HCT116 (cell line): Measurements from ENCODE around the gene GPR155. TPM values are rescaled to one million over a fixed set of nuclear protein-coding genes. Genes with fewer than 3 reads are reported as not detected.

ENCODE experiments used
- ATAC-seq: fragments of 200-7000 bp; cut with Tn5 transposase; 2 replicates; pipeline ENCODE4 v1.9.1; 2020; ENCODE audit warnings: mild to moderate bottlenecking, moderate library complexity
- BruUV-seq: library from RNA; stranded (reverse); fragments of 400-500 nt; replicated peaks from 2 replicates; lab custom pipeline; 2021; lab: Mats Ljungman, UMichigan
- CTCF ChIA-PET: fragments of 300-600 bp; sonication (Branson Sonifier 250); formaldehyde crosslinking; loops from one replicate; lab custom pipeline; 2021; ENCODE audit warnings: antibody characterized with exemption; lab: Charles Lee
- POLR2A ChIA-PET: fragments of 300-600, 350-600 bp; sonication (Branson Sonifier 250); formaldehyde crosslinking; loops from one replicate; lab custom pipeline; 2021; ENCODE audit warnings: antibody characterized with exemption; lab: Charles Lee
- RAD21 ChIA-PET, 2 experiments: fragments of 300-600 bp; sonication (Branson Sonifier 250); formaldehyde crosslinking; loops; one replicate each; lab custom pipeline; 2023; ENCODE audit warnings: low total read pairs in 2 of 2; ENCODE audit not compliant: uncharacterized antibody in 2 of 2, unreplicated experiment in 2 of 2, low non-redundant PET in 1 of 2; lab: Charles Lee
- DNase-seq: peaks from one replicate; pipeline ENCODE4 v3.0.0-alpha.2; 2010; ENCODE audit warnings: low read depth, low spot score
- H2AFZ ChIP-seq: fragments of 200-600 bp; shearing (Covaris generic), sonication (generic); 2 replicates; pipeline ENCODE4 v1.6.1; 2017; ENCODE audit warnings: low read depth, mixed run types, mixed read lengths, antibody characterized with exemption, low read length; ENCODE audit not compliant: poor library complexity, severe bottlenecking
- H3K27ac ChIP-seq: 2 replicates; pipeline ENCODE4 v1.5.1; 2012; ENCODE audit warnings: low read depth, low read length
- H3K27me3 ChIP-seq: fragments of 200-600 bp; sonication (generic); 2 replicates; pipeline ENCODE4 v1.6.1; 2016; ENCODE audit warnings: mixed run types, low read length, mixed read lengths; ENCODE audit not compliant: insufficient read depth
- H3K36me3 ChIP-seq, 2 experiments: fragments of 200-500 bp in 1 of 2; fragments of 200-600 bp in 1 of 2; sonication (Bioruptor generic) in 1 of 2; sonication (generic) in 1 of 2; 2 replicates each; pipeline versions ENCODE4 v1.5.1 to v1.6.1; 2014 to 2016; ENCODE audit warnings: low read length in 2 of 2, inconsistent platforms in 1 of 2, mixed read lengths in 1 of 2, mixed run types in 1 of 2; ENCODE audit not compliant: insufficient read depth in 2 of 2, control insufficient read depth in 1 of 2
- H3K4me1 ChIP-seq, 2 experiments: fragments of 200-600 bp in 1 of 2; sonication (generic) in 1 of 2; 2 replicates each; pipeline versions ENCODE4 v1.5.1 to v1.6.1; 2012 to 2017; ENCODE audit warnings: low read length in 2 of 2, inconsistent platforms in 1 of 2, mild to moderate bottlenecking in 1 of 2, mixed read lengths in 1 of 2, mixed run types in 1 of 2, moderate library complexity in 1 of 2; ENCODE audit not compliant: insufficient read depth in 2 of 2, control insufficient read depth in 1 of 2
- H3K4me2 ChIP-seq: fragments of 200-600 bp; sonication (generic); 2 replicates; pipeline ENCODE4 v1.6.1; 2017; ENCODE audit warnings: mixed run types, low read length, mixed read lengths
- H3K4me3 ChIP-seq, 2 experiments: fragments of 200-600 bp in 1 of 2; sonication (generic) in 1 of 2; replicated peaks in 1 of 2; 2 replicates each; pipeline ENCODE4 v1.5.1; 2011 to 2016; ENCODE audit warnings: low read length in 2 of 2, control low read depth in 1 of 2, low read depth in 1 of 2, mild to moderate bottlenecking in 1 of 2, mixed read lengths in 1 of 2, mixed run types in 1 of 2
- H3K79me2 ChIP-seq: fragments of 200-600 bp; sonication (generic); 2 replicates; pipeline ENCODE4 v1.6.1; 2017; ENCODE audit warnings: mild to moderate bottlenecking, mixed run types, low read length, moderate library complexity, mixed read lengths; ENCODE audit not compliant: insufficient read depth
- H3K9ac ChIP-seq: fragments of 200-600 bp; sonication (generic); 2 replicates; pipeline ENCODE4 v1.6.1; 2016; ENCODE audit warnings: low read length, mixed read lengths
- H3K9me2 ChIP-seq: fragments of 200-600 bp; sonication (generic), shearing (Covaris generic); 2 replicates; pipeline ENCODE4 v1.6.1; 2017; ENCODE audit warnings: mixed run types, mild to moderate bottlenecking, moderate library complexity; ENCODE audit not compliant: insufficient read depth
- H3K9me3 ChIP-seq, 2 experiments: fragments of 200-500 bp in 1 of 2; fragments of 200-600 bp in 1 of 2; sonication (Bioruptor generic) in 1 of 2; sonication (generic) in 1 of 2; 2 replicates each; pipeline ENCODE4 v1.6.1; 2014 to 2017; ENCODE audit warnings: low read length in 2 of 2, mixed read lengths in 2 of 2, inconsistent platforms in 1 of 2, low read depth in 1 of 2, mild to moderate bottlenecking in 1 of 2, mixed run types in 1 of 2, moderate library complexity in 1 of 2; ENCODE audit not compliant: control insufficient read depth in 1 of 2, insufficient read depth in 1 of 2
- H4K20me1 ChIP-seq: fragments of 200-600 bp; sonication (generic), shearing (Covaris generic); 2 replicates; pipeline ENCODE4 v1.6.1; 2017; ENCODE audit warnings: mixed run types, mild to moderate bottlenecking, moderate library complexity; ENCODE audit not compliant: insufficient read depth
- CBX3 ChIP-seq: IDR thresholded peaks from 2 replicates; pipeline ENCODE4 v1.6.1; 2012; ENCODE audit warnings: low read depth
- EGR1 ChIP-seq: IDR thresholded peaks from 2 replicates; pipeline ENCODE4 v1.6.1; 2012; ENCODE audit warnings: low read depth
- ELF1 ChIP-seq: IDR thresholded peaks from 2 replicates; pipeline ENCODE4 v1.6.1; 2012; ENCODE audit warnings: low read depth, borderline replicate concordance
- EZH2 ChIP-seq: fragments of 200-600 bp; sonication (generic); IDR thresholded peaks from 2 replicates; pipeline ENCODE4 v1.6.1; 2017; ENCODE audit warnings: antibody characterized with exemption, mixed run types
- EZH2phosphoT487 ChIP-seq: fragments of 200-600 bp; IDR thresholded peaks from 2 replicates; pipeline ENCODE4 v1.6.1; 2018; ENCODE audit warnings: antibody characterized with exemption, borderline replicate concordance
- JUND ChIP-seq: IDR thresholded peaks from 2 replicates; pipeline ENCODE4 v1.6.1; 2012
- MAX ChIP-seq: IDR thresholded peaks from 2 replicates; pipeline ENCODE4 v1.6.1; 2012
- POLR2A ChIP-seq: IDR thresholded peaks from 2 replicates; pipeline ENCODE4 v1.7.0; 2011; ENCODE audit warnings: borderline replicate concordance; ENCODE audit not compliant: insufficient read depth, insufficient read length; ENCODE audit errors: extremely low read depth
- REST ChIP-seq: IDR thresholded peaks from 2 replicates; pipeline ENCODE4 v1.6.1; 2012; ENCODE audit warnings: low read depth
- SRF ChIP-seq: IDR thresholded peaks from 2 replicates; pipeline ENCODE4 v1.6.1; 2012; ENCODE audit warnings: low read depth
- intact Hi-C: fragments of 100-400 bp; cut with micrococcal nuclease; formaldehyde crosslinking; loops from 2 replicates; pipeline ENCODE4 v1.10.0; 2022
- total RNA-seq: library from RNA; stranded (reverse); gene quantifications from one replicate; pipeline ENCODE4 v1.2.1, GENCODE V29; 2021; ENCODE audit not compliant: unreplicated experiment

GPR155 gene
- total RNA-seq, 1 experiment from 2014 or later: 3.8 TPM

- intact Hi-C loops: no loop called here
- Histone ChIP-seq H3K27me3 (no peaks in the 10 kb centered on the region), H3K9me2 (no peaks in the 10 kb centered on the region), H4K20me1 (no peaks in the 10 kb centered on the region), H3K9ac (no peak overlapping the region), H3K9me3 (no peaks in the 10 kb centered on the region), H3K27ac (no peak overlapping the region), H3K4me2 (no peak overlapping the region), H3K36me3 (0 out of 4 replicates have a peak, but pooled peaks cover 0 to 3% of the 10 kb centered on the region in 2 experiments), H3K4me1 (no peaks in the 10 kb centered on the region), H2AFZ (no peak overlapping the region), H3K4me3 (no peak overlapping the region), H3K79me2 (no peaks in the 10 kb centered on the region)
- TF ChIP-seq CBX3 (no peak), MAX (no peak), POLR2A (no peak), EGR1 (no peak), ELF1 (no peak), EZH2 (no peak), SRF (no peak), REST (no peak), EZH2phosphoT487 (no peak), JUND (no peak)
- no peak for DNase-seq
- CTCF ChIA-PET: no interaction called here
- RAD21 ChIA-PET: no interaction called here
- no TSS peak for BruUV-seq
- POLR2A ChIA-PET: no interaction called here
- ATAC-seq: no peak
These were observed 58.6 kb downstream of the GPR155 start for GRCh38 chr2:174428214-174428613.
